Loucy (cell line): ENCODE data around the gene EFNA4.

Experiments
- CTCF ChIP-seq: fragments of 200-600 bp; sonication (generic); conservative IDR thresholded peaks from 2 replicates; pipeline ENCODE4 v1.5.1; 2014; ENCODE audit warnings: mild to moderate bottlenecking, antibody characterized with exemption, low read length
- EZH2phosphoT487 ChIP-seq: fragments of 200-600 bp; IDR thresholded peaks from 2 replicates; pipeline ENCODE4 v1.6.1; 2018; ENCODE audit warnings: antibody characterized with exemption, mild to moderate bottlenecking, moderate library complexity, borderline replicate concordance

DNA sequence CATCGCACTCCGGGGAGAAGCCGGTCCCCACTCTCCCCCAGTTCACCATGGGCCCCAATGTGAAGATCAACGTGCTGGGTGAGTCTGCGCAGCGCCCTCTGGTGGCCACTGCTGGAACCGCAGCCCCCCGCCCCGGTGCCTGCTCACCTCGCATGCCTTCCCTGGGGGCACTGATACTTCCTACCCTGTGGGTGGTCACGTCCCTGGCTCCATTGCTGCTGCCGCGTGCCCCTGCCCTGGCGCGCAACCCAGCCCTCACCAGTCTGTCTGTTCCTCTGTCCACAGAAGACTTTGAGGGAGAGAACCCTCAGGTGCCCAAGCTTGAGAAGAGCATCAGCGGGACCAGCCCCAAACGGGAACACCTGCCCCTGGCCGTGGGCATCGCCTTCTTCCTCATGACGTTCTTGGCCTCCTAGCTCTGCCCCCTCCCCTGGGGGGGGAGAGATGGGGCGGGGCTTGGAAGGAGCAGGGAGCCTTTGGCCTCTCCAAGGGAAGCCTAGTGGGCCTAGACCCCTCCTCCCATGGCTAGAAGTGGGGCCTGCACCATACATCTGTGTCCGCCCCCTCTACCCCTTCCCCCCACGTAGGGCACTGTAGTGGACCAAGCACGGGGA lies 22.7 kb downstream of the EFNA4 start:
- TF ChIP-seq EZH2phosphoT487 = no peak
- peak; percentile 83 for TF ChIP-seq CTCF
